HG03103 (cell line): Measurements from ENCODE around the gene CAMSAP3.

ENCODE experiments used
- ATAC-seq: cut with Tn5 transposase; IDR thresholded peaks from one replicate; pipeline ENCODE4 v1.9.1; 2021; ENCODE audit warnings: low read depth; ENCODE audit not compliant: unreplicated experiment

The CAMSAP3 gene

GRCh38 chr19:7644550-7644877 is 48.9 kb downstream of the CAMSAP3 start:
- ATAC-seq, result no peak

- ATAC-seq, result no peak
Observed at GRCh38 chr19:7645163-7645562, 49.5 kb downstream of the CAMSAP3 start.

GRCh38 chr19:7645656-7646425 is 50.2 kb downstream of the CAMSAP3 start:
- no peak for ATAC-seq

DNA sequence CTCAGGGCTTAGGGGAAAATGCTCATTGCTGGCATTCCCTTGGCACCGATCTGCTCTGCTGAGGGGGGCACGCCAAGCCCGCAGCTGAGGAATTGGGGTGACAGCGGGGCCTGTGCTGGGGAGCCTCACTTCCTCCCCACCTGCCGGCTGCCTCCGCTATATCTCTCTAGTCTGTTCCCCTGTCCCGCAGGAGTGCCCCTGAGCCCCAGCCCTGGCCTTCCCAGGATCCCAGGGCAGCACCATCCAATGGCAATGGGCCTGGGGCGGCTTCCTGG is 50.7 kb downstream of the CAMSAP3 start:
- no peak for ATAC-seq

- ATAC-seq, result no peak
Observed at GRCh38 chr19:7647156-7647555, 51.5 kb downstream of the CAMSAP3 start.

DNA sequence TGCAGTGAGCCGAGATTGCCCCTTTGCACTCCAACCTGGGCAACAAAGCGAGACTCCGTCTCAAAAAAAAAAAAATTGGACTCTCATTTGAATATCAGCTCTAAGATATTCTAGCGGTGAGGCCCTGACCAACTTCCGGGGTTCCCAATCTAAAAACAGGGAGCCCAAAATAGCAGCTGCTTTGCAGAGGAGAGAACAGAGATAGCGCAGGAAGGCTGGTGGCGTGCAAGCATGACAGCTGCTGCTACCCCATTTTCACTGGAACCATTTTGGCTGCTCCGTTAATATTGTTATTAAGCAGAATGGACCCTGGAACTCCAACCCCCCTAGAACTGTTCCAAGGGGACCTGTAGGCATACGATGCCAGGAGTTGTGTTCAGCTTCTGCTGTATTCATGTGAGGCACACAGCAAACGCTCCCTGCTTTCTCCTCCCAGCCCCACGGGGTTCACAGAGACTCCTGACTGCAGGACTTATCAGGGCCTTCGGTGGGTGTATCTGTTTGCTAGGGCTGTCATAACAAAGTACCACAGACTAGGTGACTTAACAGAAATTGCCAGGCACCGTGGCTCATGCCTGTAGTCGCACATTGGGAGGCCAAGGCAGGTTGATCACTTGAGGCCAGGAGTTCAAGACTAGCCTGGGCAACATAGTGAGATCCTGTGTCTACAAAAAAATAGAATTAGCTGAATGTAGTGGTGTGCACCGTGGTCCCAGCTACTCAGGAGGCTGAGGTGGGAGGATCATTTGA is 52.8 kb downstream of the CAMSAP3 start:
- ATAC-seq, result no peak

- no peak for ATAC-seq
Observed at GRCh38 chr19:7650148-7650547, 54.5 kb downstream of the CAMSAP3 start.

DNA sequence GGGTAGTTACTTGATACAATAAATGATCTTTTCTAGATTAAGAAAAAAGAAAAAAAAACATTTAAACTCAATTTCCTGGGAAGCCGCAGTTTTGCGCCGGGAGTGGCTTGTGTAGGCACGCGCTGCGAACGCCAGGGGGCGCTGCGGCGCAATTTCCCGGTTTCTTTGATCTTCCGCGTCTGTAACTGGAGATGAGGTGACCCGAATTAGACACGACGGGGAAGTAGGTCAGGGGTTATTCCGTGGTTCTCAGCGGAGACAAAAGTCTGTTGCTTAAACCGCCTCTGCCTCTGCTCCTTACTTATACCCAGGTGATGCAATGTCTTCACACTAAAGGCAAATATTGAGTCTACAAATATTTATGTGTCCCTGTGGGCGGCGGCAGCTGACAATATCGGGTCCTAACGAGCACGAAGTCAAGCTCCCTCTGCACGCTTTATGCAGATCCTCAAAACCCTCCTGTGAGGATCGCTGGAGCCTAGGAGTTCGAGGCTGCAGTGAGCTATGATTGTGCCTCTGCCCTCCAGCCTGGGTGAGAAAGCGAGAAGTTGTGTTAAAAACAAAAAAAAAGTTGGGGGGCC is 56.5 kb downstream of the CAMSAP3 start:
- ATAC-seq, result no peak

GRCh38 chr19:7654401-7654800 is 58.7 kb downstream of the CAMSAP3 start:
- ATAC-seq, result no peak

- ATAC-seq, result no peak
Observed at GRCh38 chr19:7655581-7655980, 59.9 kb downstream of the CAMSAP3 start.

DNA sequence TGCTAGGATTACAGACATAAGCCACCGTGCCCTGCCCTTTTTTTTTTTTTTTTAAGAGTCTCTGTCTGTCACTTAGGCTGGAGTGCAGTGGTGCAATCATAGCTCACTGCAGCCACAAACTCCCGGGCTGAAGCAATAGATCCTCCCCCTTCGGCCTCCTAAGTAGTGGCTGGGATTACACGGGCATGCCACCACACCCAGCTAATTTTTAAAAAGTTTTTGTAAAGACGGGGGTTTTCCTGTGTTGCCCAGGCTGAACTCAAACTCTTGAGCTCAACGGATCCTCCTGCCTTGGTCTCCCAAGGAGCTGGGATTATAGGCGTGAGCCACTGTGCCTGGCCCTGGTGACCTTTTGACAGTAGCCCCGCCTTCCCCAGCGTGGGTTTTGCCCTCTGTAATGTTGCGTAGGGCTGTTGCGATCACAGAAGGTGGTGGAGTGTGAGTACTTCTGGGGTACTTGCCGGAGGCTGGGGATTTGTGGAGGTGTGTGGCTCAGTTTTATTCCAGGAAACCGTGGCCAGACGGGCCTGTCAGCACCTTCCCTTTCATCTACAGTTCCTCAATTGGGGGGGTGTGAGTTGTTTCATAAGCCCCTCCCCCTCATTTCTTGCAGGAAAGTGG is 61.6 kb downstream of the CAMSAP3 start:
- no peak for ATAC-seq

DNA sequence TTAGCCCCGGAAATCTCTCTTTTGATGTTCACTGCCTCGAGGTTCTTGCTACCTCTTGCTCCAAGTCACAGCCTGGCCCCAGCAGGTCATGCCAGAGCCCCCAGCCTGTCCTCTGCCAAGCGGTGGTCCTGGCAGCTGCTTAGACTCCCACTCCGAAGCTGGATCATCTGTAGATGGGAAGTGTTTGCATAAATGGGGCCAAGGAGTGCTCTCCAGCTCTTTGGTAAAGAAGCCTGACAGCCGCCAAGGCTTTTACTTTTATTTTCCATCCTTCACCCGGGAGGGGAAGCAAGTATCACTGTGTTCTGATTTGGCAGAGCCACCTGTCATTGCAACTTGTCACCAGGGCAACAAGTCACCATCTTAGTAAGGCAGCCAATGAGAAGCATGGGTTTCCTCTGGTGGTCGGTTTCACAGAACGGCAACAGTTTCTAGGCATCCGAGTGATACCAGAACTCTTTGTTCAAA is 62.6 kb downstream of the CAMSAP3 start:
- no peak for ATAC-seq

- no peak for ATAC-seq
Observed at GRCh38 chr19:7661744-7662538, 66.3 kb downstream of the CAMSAP3 start.

DNA sequence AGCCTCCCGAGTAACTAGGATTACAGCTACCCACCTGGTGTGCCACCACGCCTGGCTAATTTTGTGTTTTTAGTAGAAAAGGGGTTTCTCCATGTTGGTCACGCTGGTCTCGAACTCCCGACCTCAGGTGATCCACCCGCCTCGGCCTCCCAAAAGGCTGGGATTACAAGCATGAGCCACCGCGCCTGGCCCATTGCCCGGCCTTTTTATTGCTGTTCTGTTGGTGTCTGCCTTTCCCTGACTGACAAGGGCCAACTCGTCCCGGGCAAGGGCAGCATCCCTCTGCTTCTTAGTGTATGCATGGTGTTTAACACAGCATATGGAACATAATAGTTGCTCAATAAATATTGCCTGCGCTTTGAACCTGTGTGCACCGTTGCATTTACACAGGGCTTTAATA is 67.0 kb downstream of the CAMSAP3 start:
- no peak for ATAC-seq

- ATAC-seq, result no peak
Observed at GRCh38 chr19:7663706-7664105, 68.0 kb downstream of the CAMSAP3 start.

DNA sequence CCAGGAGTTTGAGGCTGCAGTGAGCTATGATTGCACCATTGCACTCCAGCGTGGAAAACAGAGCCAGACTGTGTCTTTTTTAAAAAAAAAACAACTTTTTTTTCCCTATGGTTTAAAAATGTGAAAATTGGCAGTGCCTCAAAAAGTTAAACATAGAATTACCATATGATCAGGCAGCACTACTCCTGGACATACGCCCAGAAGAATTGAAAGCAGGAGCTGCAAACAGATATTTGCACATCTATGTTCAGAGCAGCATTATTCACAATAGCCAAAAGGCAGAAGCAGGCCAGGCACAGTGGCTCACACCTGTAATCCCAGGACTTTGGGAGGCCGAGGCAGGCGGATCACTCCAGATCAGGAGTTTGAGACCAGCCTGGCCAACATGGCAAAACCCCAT is 69.4 kb downstream of the CAMSAP3 start:
- no peak for ATAC-seq
